ENCODE data around the gene ARR3.
"Not testable (repeated sequence)": the region's sequence is repeated elsewhere in the genome, so short reads cannot be mapped to it uniquely, and the experiment has no call there.

ARR3 gene

GRCh38 chrX:70241501-70241900, 26.6 kb upstream of the ARR3 start:
- Histone ChIP-seq H3K4me1 (ENCODE audit: control insufficient read depth, low read length) (no peaks in the 10 kb centered on the region), H3K27ac (ENCODE audit: low read depth, low read length) (no peak overlapping the region), H3F3A (ENCODE audit: control insufficient read depth, insufficient read depth) (no peaks in the 10 kb centered on the region), H3K9me3 (ENCODE audit: control insufficient read depth, insufficient read depth, low read length) (no peaks in the 10 kb centered on the region), H3K9me2 (replicated peaks; ENCODE audit: control insufficient read depth, low read length) (no peaks in the 10 kb centered on the region), H3K79me2 (ENCODE audit: control insufficient read depth, low read length) (no peaks in the 10 kb centered on the region), H4K20me1 (ENCODE audit: control insufficient read depth, insufficient read depth, low read depth, low read length) (no peaks in the 10 kb centered on the region), H3K4me3 (ENCODE audit: low read length) (no peak overlapping the region), H3K27me3 (ENCODE audit: control insufficient read depth, low read length) (no peaks in the 10 kb centered on the region), H3K4me2 (ENCODE audit: low read length) (no peak overlapping the region), H3K36me3 (ENCODE audit: control insufficient read depth, low read length) (no peaks in the 10 kb centered on the region)
- no peak for TF ChIP-seq EZH2phosphoT487 (IDR thresholded peaks at IDR 0.05; ENCODE audit: borderline replicate concordance, low read length)
- TF ChIP-seq CTCF (IDR thresholded peaks at IDR 0.05; ENCODE audit: low read depth, low read length, poor library complexity, severe bottlenecking) = no peak

GRCh38 chrX:70243601-70244000, 24.5 kb upstream of the ARR3 start:
- not testable (repeated sequence) for H3K27ac ChIP-seq (ENCODE audit: low read depth, low read length); H3K36me3 ChIP-seq (ENCODE audit: control insufficient read depth, low read length); H3K79me2 ChIP-seq (ENCODE audit: control insufficient read depth, low read length); H3F3A ChIP-seq (ENCODE audit: control insufficient read depth, insufficient read depth); H3K4me2 ChIP-seq (ENCODE audit: low read length); H3K4me3 ChIP-seq (ENCODE audit: low read length); H3K4me1 ChIP-seq (ENCODE audit: control insufficient read depth, low read length); H3K27me3 ChIP-seq (ENCODE audit: control insufficient read depth, low read length); H3K9me3 ChIP-seq (ENCODE audit: control insufficient read depth, insufficient read depth, low read length); H4K20me1 ChIP-seq (ENCODE audit: control insufficient read depth, insufficient read depth, low read depth, low read length); H3K9me2 ChIP-seq (replicated peaks; ENCODE audit: control insufficient read depth, low read length)

GRCh38 chrX:70244881-70245280, 23.3 kb upstream of the ARR3 start:
- Histone ChIP-seq H3K79me2 (ENCODE audit: control insufficient read depth, low read length) (no peaks in the 10 kb centered on the region), H3K36me3 (ENCODE audit: control insufficient read depth, low read length) (no peaks in the 10 kb centered on the region), H3F3A (ENCODE audit: control insufficient read depth, insufficient read depth) (no peaks in the 10 kb centered on the region), H3K9me3 (ENCODE audit: control insufficient read depth, insufficient read depth, low read length) (no peaks in the 10 kb centered on the region), H3K9me2 (replicated peaks; ENCODE audit: control insufficient read depth, low read length) (no peaks in the 10 kb centered on the region), H3K27me3 (ENCODE audit: control insufficient read depth, low read length) (no peaks in the 10 kb centered on the region), H4K20me1 (ENCODE audit: control insufficient read depth, insufficient read depth, low read depth, low read length) (no peaks in the 10 kb centered on the region), H3K4me2 (ENCODE audit: low read length) (no peak overlapping the region), H3K4me1 (ENCODE audit: control insufficient read depth, low read length) (no peaks in the 10 kb centered on the region), H3K4me3 (ENCODE audit: low read length) (no peak overlapping the region), H3K27ac (ENCODE audit: low read depth, low read length) (no peak overlapping the region)
- no peak for TF ChIP-seq EZH2phosphoT487 (IDR thresholded peaks at IDR 0.05; ENCODE audit: borderline replicate concordance, low read length)
- TF ChIP-seq CTCF (IDR thresholded peaks at IDR 0.05; ENCODE audit: low read depth, low read length, poor library complexity, severe bottlenecking) = no peak

- Histone ChIP-seq H3K27ac (ENCODE audit: low read depth, low read length) (no peak overlapping the region), H3F3A (ENCODE audit: control insufficient read depth, insufficient read depth) (no peaks in the 10 kb centered on the region), H3K27me3 (ENCODE audit: control insufficient read depth, low read length) (no peaks in the 10 kb centered on the region), H3K4me3 (ENCODE audit: low read length) (no peak overlapping the region), H3K79me2 (ENCODE audit: control insufficient read depth, low read length) (no peaks in the 10 kb centered on the region), H3K9me2 (replicated peaks; ENCODE audit: control insufficient read depth, low read length) (no peaks in the 10 kb centered on the region), H3K9me3 (ENCODE audit: control insufficient read depth, insufficient read depth, low read length) (no peaks in the 10 kb centered on the region), H3K4me2 (ENCODE audit: low read length) (no peak overlapping the region), H3K36me3 (ENCODE audit: control insufficient read depth, low read length) (no peaks in the 10 kb centered on the region), H4K20me1 (ENCODE audit: control insufficient read depth, insufficient read depth, low read depth, low read length) (no peaks in the 10 kb centered on the region), H3K4me1 (ENCODE audit: control insufficient read depth, low read length) (no peaks in the 10 kb centered on the region)
- TF ChIP-seq EZH2phosphoT487 (IDR thresholded peaks at IDR 0.05; ENCODE audit: borderline replicate concordance, low read length) = no peak
- no peak for TF ChIP-seq CTCF (IDR thresholded peaks at IDR 0.05; ENCODE audit: low read depth, low read length, poor library complexity, severe bottlenecking)
Measured at GRCh38 chrX:70247252-70247651, 20.9 kb upstream of the ARR3 start.
